Measurements from ENCODE around the gene ACTR8.

The ACTR8 gene

GRCh38 chr3:53902067-53902466, 20.1 kb upstream of the ACTR8 start:
- Mint-ChIP-seq H3K4me3 (no peak overlapping the region), H3K27me3 (ENCODE audit: low read depth, poor library complexity) (peaks cover 33% of the 10 kb centered on the region), H3K4me1 (no peaks in the 10 kb centered on the region), H3K36me3 (ENCODE audit: low read depth) (no peaks in the 10 kb centered on the region), H3K9me3 (peaks cover 18% of the 10 kb centered on the region), H3K27ac (no peak overlapping the region)
- no peak for DNase-seq
- TF ChIP-seq CTCF (IDR thresholded peaks at IDR 0.05), result no peak

- Mint-ChIP-seq H3K4me3 (no peak overlapping the region), H3K36me3 (ENCODE audit: low read depth) (no peaks in the 10 kb centered on the region), H3K27me3 (ENCODE audit: low read depth, poor library complexity) (peaks cover 35% of the 10 kb centered on the region), H3K9me3 (peaks cover 7% of the 10 kb centered on the region), H3K27ac (no peak overlapping the region), H3K4me1 (no peaks in the 10 kb centered on the region)
- no peak for TF ChIP-seq CTCF (IDR thresholded peaks at IDR 0.05)
- no peak for DNase-seq
These were observed 18.8 kb upstream of the ACTR8 start for GRCh38 chr3:53900666-53901331.

GRCh38 chr3:53899750-53900149, 17.8 kb upstream of the ACTR8 start:
- H3K4me3 Mint-ChIP-seq, result no peak overlapping the region
- no peak for TF ChIP-seq CTCF (IDR thresholded peaks at IDR 0.05)
- no peak for DNase-seq
- no peak overlapping the region for H3K27ac Mint-ChIP-seq
- no peaks in the 10 kb centered on the region for H3K4me1 Mint-ChIP-seq
- H3K27me3 Mint-ChIP-seq (ENCODE audit: low read depth, poor library complexity), result peaks cover 39% of the 10 kb centered on the region
- H3K9me3 Mint-ChIP-seq, result peaks cover under 1% of the 10 kb centered on the region
- H3K36me3 Mint-ChIP-seq (ENCODE audit: low read depth), result no peaks in the 10 kb centered on the region

- peaks cover 42% of the 10 kb centered on the region for H3K27me3 Mint-ChIP-seq (ENCODE audit: low read depth, poor library complexity)
- no peaks in the 10 kb centered on the region for H3K9me3 Mint-ChIP-seq
- peak overlapping the region; percentile 96 for H3K4me3 Mint-ChIP-seq
- TF ChIP-seq CTCF (IDR thresholded peaks at IDR 0.05), result no peak
- peaks cover 15% of the 10 kb centered on the region for H3K36me3 Mint-ChIP-seq (ENCODE audit: low read depth)
- DNase-seq, result no peak
- peak overlapping the region; percentile 99 for H3K27ac Mint-ChIP-seq
- H3K4me1 Mint-ChIP-seq, result peaks cover 41% of the 10 kb centered on the region
These were observed 10.3 kb upstream of the ACTR8 start for GRCh38 chr3:53892286-53892637.

- Mint-ChIP-seq H3K27ac (peak within 1 kb of the TSS; percentile 99), H3K27me3 (ENCODE audit: low read depth, poor library complexity) (peaks cover 36% of the 10 kb centered on the region), H3K9me3 (no peaks in the 10 kb centered on the region), H3K4me1 (peaks cover 41% of the 10 kb centered on the region), H3K4me3 (peak within 1 kb of the TSS; percentile 96), H3K36me3 (ENCODE audit: low read depth) (peaks cover 18% of the 10 kb centered on the region)
- DNase-seq, result peak; percentile 91
- no peak for TF ChIP-seq CTCF (IDR thresholded peaks at IDR 0.05)
These were observed 9.7 kb upstream of the ACTR8 start, which contains the start of gene SELENOK for GRCh38 chr3:53891497-53892285. TSS of gene SELENOK (minus strand) at chr3:53891859.

Data from nephron progenitor cell (in vitro differentiated cells).